GM12891 (cell line): Measurements from ENCODE around the gene DTHD1.

ENCODE experiments used
- DNase-seq: peaks from one replicate; pipeline ENCODE4 v3.0.0; 2011; ENCODE audit warnings: low spot score; ENCODE audit not compliant: insufficient read length
- FAIRE-seq: peaks from 2 replicates; lab custom pipeline; 2011; peaks lifted over from hg19 to GRCh38; lab: Jason Lieb, UNC
- PAX5 ChIP-seq: IDR thresholded peaks from 2 replicates; pipeline ENCODE4 v1.6.1; 2011; ENCODE audit warnings: low read length, moderate library complexity, mild to moderate bottlenecking; ENCODE audit not compliant: insufficient read depth, severe bottlenecking
- POLR2A ChIP-seq: IDR thresholded peaks from 2 replicates; pipeline ENCODE4 v1.6.1; 2011; ENCODE audit warnings: low read depth, low read length, control low read depth
- POLR2AphosphoS5 ChIP-seq: IDR thresholded peaks from 2 replicates; pipeline ENCODE4 v1.6.1; 2011; ENCODE audit warnings: low read depth, low read length, control low read depth
- POU2F2 ChIP-seq: IDR thresholded peaks from 2 replicates; pipeline ENCODE4 v1.6.1; 2011; ENCODE audit warnings: low read depth, mild to moderate bottlenecking, control low read depth, low read length, moderate library complexity
- SPI1 ChIP-seq: IDR thresholded peaks from 2 replicates; pipeline ENCODE4 v1.6.1; 2011; ENCODE audit warnings: low read depth, low read length, control low read depth
- TAF1 ChIP-seq: IDR thresholded peaks from 2 replicates; pipeline ENCODE4 v1.6.1; 2011; ENCODE audit warnings: low read depth, low read length, control low read depth

DTHD1 gene

DNA sequence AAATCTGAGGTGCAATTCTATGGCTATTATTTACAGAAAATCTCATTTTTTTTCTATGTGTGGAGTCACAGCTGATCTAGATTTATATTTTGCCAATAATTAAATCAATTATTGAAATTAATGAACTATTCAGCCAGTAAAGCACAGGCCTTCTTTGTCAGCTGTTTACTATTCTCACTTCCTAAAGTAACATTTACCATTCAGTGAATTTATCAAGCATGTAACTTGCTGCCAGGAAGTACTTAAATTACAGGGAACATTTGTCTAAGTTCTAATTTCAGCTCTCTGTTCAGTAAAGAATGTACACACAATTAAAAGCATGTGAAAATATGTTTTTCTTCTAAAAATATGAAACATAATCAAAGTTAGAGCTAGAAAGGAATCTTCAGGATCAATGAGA lies 79.3 kb downstream of the DTHD1 start:
- DNase-seq = no peak
- no peak for FAIRE-seq
- TF ChIP-seq SPI1 (0 out of 2 replicates have a peak, but pooled peaks have one; percentile 19), POLR2A (no peak)

DNA sequence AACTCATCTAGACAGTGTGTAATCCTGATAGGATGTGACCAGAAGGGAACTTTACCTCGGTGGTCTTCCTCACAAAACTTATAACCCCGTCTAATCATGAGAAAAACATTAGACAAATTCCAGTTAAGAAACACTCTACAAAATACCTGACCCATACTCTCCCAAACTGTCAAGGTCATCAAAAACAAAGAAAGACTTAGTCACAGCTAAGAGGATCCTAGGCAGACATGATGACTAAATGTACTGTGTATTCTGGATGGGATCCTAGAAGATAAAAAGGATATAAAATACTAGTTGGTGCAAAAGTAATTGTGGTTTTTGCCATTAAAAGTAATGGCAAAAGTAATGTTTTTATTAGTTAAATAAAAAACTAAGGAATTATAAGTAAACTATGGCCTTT lies 81.6 kb downstream of the DTHD1 start:
- FAIRE-seq (no peak), DNase-seq (no peak)
- TF ChIP-seq SPI1 (no peak), POU2F2 (no peak), PAX5 (no peak), TAF1 (no peak), POLR2A (no peak), POLR2AphosphoS5 (no peak)

DNA sequence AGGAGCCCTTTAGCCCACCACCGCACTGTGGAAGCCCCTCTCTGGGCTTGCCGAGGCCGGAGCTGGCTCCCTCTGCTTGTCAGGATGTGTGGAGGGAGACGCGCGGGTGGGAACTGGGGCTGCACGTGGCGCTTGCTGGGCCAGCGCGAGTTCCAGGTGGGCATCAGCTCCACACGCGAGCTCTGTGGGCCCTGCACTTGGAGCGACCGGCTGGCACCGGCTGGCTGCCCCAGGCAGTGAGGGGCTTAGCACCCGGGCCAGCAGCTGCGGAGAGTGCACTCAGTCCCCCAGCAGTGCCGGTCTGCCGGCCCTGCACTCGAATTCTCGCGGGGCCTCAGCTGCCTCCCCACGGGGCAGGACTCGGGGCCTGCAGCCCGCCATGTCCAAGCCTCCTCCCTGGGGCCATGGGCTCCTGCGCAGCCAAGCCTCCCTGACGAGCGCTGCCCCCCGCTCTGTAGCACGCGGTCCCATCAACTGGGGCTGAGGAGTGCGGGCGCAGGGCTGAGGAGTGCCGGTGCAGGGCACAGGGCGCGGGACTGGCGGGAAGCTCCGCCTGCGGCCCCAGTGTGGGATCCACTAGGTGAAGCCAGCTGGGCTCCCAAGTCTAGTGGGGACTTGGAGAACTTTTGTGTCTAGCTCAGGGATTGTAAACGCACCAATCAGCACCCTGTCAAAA lies 93.6 kb downstream of the DTHD1 start:
- TF ChIP-seq SPI1 (no peak), TAF1 (no peak), POLR2AphosphoS5 (no peak), POU2F2 (no peak), POLR2A (no peak), PAX5 (no peak)
- FAIRE-seq = no peak
- DNase-seq = no peak

DNA sequence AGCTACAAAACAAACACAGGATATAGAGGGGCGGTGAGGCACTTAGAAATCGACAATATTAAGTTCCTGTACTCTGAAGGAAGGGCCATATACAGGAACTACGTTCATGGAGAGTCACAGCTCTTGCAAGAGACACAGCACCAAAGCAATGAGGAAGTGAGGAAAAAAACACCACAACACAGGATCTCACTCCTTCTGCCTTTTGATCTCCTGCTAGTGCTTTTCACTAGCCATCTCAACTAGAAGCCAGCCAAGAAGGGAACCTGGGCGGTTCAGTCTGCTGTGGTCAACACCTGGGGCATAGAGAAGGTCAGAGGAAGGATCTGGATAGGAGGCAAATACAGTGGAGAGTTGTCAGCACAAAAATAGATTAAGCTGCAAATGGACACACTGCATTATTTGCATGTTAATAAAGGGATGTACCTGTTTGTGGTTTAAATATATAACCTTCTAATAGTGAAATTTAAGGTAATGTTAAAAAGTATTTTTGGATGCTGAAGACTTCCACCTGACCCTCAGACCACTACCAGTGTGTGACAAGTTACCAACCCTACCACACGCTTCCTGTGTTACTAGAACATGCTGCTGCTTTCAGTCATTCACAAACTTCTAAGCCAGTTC lies 104.6 kb downstream of the DTHD1 start:
- peak; percentile 5 for DNase-seq
- TF ChIP-seq SPI1 (peak; percentile 96), TAF1 (no peak)
- peak; percentile 94 for FAIRE-seq

DNA sequence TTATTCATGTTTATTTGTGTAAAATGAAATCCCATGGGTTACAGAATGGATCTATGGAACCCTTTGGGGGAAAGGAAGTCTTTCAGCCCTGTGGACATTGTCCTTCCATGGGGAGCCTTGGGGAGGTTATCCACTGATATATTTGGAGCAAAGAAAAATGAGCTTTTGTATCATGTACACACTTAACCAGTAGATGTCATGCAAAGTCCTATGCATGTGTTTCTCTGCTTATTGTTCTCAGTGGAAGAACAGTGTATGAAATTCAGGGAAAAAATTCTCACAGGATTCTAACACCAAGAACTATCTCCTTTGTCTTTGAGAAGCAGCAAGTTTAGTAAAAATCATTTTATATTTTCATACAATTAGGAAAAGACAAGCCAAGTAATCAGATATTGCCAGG lies 105.3 kb downstream of the DTHD1 start:
- TF ChIP-seq TAF1 (no peak), SPI1 (no peak), PAX5 (no peak), POU2F2 (no peak), POLR2AphosphoS5 (no peak), POLR2A (no peak)
- no peak for DNase-seq
- FAIRE-seq = no peak

DNA sequence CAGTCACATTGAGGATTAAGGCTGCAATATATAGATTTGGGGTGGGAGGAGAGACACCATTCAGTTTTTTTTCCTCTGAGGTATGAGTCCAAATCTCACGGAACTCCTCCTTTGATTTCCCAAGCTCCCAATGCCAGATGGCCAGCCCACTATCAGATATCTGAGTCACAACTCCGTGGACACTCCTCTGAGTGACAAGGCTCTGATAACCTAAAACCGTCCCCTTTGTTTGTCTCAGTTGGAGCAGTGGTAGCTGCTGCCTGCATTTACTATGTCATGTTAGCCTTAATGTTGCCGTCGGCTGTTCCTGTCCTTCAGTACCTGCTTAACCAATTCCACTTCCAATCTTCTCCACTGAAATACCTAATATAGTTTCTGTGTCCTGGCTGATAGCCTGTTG lies 107.3 kb downstream of the DTHD1 start:
- no peak for FAIRE-seq
- no peak for TF ChIP-seq TAF1
- no peak for TF ChIP-seq PAX5
- TF ChIP-seq POLR2AphosphoS5 = no peak
- no peak for TF ChIP-seq SPI1
- TF ChIP-seq POU2F2 = no peak
- no peak for TF ChIP-seq POLR2A
- DNase-seq = no peak

DNA sequence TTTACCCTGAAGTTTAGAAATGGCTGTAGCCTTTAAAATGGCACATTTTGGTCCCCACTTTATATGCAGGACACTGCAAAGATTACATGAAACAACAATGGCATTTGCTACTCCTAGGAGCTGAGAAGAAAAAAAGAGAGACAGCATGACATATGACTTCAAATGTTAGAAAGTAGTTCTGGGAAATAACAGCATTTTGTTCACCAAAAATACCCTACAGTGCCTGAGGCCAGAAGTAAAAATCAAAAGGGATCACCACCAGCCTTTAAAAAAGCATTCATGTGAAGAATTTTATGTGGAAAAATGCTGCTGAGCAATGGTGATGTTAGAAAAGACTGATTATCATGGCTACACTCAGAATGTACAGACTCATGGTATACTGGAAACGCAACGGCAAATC lies 110.0 kb downstream of the DTHD1 start:
- FAIRE-seq = no peak
- TF ChIP-seq POLR2AphosphoS5 = no peak
- no peak for TF ChIP-seq PAX5
- no peak for TF ChIP-seq POU2F2
- no peak for TF ChIP-seq SPI1
- no peak for TF ChIP-seq POLR2A
- TF ChIP-seq TAF1 = no peak
- DNase-seq = no peak

DNA sequence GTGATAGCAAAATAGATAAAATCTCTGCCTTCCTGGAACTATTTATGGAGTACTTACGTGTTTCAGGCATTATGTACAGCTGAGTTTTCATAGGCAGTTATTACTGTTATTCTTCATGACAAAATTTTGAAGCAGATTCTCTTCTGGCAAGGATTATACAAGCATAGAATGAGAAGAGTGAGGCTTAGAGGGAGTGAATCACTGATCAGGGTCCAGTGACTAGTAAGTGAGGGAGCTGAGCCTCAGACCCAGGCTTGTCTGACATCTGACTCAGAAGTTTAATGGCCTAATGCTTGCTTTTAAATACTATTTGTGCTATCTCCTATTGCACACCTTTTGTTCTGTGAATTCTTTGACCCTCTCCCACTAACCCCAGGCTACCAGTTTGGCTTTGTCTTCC lies 110.6 kb downstream of the DTHD1 start:
- TF ChIP-seq POLR2A (no peak), POLR2AphosphoS5 (no peak), POU2F2 (no peak), TAF1 (no peak), SPI1 (no peak), PAX5 (no peak)
- FAIRE-seq = no peak
- no peak for DNase-seq

DNA sequence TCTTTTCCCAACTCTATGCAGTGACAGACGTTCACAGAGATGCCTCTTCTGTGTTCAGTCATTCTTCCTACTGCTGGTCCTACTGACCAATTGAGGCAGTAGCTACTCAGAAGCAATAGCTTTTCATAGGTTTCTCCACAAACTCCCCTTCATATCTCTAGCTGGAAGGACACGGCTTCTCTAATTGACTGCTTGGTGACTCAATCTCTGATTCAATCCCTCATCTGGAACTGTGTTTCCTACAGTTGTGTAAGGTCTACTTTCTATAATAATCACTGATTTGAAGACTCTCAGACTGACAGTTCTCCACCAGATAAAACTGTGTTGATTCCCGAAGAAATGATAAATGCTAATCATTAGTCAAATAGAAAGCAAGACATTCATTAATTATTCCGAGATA lies 111.5 kb downstream of the DTHD1 start:
- DNase-seq = no peak

More for the DNA sequence above, 111.5 kb downstream of the DTHD1 start:
- no peak for FAIRE-seq
- no peak for TF ChIP-seq POLR2AphosphoS5
- no peak for TF ChIP-seq POU2F2
- TF ChIP-seq TAF1 = no peak
- no peak for TF ChIP-seq POLR2A
- TF ChIP-seq SPI1 = no peak
- no peak for TF ChIP-seq PAX5
